ENCODE data around the gene TTC14. TPM values are rescaled to one million over a fixed set of nuclear protein-coding genes. Genes with fewer than 3 reads are reported as not detected.

TTC14 gene, protein sequence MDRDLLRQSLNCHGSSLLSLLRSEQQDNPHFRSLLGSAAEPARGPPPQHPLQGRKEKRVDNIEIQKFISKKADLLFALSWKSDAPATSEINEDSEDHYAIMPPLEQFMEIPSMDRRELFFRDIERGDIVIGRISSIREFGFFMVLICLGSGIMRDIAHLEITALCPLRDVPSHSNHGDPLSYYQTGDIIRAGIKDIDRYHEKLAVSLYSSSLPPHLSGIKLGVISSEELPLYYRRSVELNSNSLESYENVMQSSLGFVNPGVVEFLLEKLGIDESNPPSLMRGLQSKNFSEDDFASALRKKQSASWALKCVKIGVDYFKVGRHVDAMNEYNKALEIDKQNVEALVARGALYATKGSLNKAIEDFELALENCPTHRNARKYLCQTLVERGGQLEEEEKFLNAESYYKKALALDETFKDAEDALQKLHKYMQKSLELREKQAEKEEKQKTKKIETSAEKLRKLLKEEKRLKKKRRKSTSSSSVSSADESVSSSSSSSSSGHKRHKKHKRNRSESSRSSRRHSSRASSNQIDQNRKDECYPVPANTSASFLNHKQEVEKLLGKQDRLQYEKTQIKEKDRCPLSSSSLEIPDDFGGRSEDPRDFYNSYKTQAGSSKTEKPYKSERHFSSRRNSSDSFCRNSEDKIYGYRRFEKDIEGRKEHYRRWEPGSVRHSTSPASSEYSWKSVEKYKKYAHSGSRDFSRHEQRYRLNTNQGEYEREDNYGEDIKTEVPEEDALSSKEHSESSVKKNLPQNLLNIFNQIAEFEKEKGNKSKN
- total RNA-seq = 48.7 and 52.9 TPM in 2 replicates

DNA sequence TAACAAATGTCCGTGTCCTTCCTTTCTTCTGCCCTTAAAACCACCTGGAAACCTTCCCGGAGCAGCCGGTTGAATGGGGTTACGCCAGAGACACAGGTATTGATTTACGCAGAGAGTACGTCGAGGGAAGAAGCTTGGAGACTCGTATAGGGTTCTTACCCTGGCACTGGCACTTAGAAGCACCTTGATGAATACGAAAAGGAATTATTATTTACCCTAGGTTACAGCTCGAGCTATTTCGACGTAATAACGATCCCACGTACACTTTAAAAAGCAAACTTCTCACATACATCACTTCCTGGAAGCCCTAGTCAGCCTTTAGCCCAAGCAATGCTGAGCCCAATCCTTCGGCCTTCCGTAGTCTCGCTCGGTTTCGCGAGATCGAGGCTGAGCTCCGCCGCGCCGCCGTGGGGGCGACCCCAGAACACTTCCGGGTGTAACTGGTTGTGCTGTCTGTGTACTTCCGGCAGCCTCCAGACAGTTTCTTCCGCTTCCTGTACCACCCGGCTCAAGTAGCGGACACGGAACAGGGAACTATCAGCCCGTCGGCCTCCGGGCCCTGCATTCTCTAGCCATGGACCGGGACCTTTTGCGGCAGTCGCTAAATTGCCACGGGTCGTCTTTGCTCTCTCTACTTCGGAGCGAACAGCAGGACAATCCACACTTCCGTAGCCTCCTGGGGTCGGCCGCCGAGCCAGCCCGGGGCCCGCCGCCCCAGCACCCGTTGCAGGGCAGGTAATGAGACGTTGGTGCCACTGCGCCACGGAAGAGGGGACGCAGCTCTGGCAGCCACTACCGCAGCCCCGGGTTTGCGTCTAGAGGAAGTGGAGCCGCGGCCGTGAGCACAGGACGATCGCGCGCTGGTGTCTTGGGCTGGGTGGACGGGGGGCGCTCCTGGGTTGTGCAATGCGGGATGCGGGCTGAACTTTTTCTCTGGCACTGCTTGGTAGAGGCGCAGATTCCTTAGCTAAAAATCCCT, at the start of gene TTC14:
Gene TTC14, plus strand, starts transcription at position 476 of the 979 bp plus-strand sequence. Its CDS starts 99 bp downstream, at position 575.

Small RNAs within 50 kb of the gene (small RNA-seq; reads per million reads assigned to genes)
- gene AC068298.1 (not detected), gene RNU6-486P (not detected)

Other genes starting within 250 kb of the TTC14 start
- gene CCDC39, start 77.3 kb downstream of the TTC14 start, total RNA-seq = 0.14 TPM in 1 of 2 replicates, not detected in the other